ENCODE results near the gene UTP14C. TPM values are rescaled to one million over a fixed set of nuclear protein-coding genes. Genes with fewer than 3 reads are reported as not detected.
A peak's percentile ranks its signal among the peaks of the same experiment; 100 is the strongest.

UTP14C gene
- total RNA-seq, 1 donor from 2014 or later: 5.9 TPM

DNA sequence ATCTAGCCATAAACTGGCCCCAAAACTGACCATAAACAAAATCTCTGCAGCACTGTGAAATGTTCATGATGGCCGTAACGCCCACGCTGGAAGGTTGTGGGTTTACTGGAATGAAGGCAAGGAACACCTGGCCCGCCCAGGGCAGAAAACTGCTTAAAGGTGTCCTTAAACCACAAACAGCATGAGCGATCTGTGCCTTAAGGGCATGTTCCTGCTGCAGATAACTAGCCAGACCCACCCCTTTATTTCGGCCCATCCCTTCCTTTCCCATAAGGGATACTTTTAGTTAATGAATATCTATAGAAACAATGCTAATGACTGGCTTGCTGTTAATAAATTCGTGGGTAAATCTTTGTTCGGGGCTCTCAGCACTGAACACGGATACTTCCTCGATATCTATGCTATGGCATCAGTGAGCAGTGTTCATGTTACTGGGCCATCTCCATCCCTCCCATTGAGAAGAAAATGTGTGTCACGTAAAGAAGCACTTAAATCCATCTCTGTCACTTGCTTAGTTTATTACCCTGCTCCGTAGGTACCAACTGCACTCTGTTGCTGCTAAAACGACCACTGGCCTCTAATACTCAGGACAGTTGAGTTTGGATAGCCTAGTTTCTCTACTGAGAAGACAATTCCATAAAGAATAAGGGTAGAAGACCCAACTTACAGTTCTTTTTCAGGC, 18.5 kb upstream of the UTP14C start:
- intact Hi-C loops (cut with DNase I): no loop called here
- DNase-seq (ENCODE audit: extremely low spot score in 2 of 2): no peak
- H3K27me3 ChIP-seq: no peaks in the 10 kb centered on the region
- H3K9me3 ChIP-seq: no peaks in the 10 kb centered on the region
- H3K36me3 ChIP-seq: no peaks in the 10 kb centered on the region
- H3K4me3 ChIP-seq: no peak overlapping the region
- TF ChIP-seq, protein P1, sequence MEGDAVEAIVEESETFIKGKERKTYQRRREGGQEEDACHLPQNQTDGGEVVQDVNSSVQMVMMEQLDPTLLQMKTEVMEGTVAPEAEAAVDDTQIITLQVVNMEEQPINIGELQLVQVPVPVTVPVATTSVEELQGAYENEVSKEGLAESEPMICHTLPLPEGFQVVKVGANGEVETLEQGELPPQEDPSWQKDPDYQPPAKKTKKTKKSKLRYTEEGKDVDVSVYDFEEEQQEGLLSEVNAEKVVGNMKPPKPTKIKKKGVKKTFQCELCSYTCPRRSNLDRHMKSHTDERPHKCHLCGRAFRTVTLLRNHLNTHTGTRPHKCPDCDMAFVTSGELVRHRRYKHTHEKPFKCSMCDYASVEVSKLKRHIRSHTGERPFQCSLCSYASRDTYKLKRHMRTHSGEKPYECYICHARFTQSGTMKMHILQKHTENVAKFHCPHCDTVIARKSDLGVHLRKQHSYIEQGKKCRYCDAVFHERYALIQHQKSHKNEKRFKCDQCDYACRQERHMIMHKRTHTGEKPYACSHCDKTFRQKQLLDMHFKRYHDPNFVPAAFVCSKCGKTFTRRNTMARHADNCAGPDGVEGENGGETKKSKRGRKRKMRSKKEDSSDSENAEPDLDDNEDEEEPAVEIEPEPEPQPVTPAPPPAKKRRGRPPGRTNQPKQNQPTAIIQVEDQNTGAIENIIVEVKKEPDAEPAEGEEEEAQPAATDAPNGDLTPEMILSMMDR (IDR thresholded peaks at IDR 0.05): no peak
- no peak for TF ChIP-seq POLR2A (IDR thresholded peaks at IDR 0.05)
- no peak for TF ChIP-seq POLR2AphosphoS5 (IDR thresholded peaks at IDR 0.05; ENCODE audit: insufficient read depth in 1 of 2, low read depth in 1 of 2)
- H3K4me1 ChIP-seq: no peaks in the 10 kb centered on the region
- H3K27ac ChIP-seq: no peak overlapping the region

DNA sequence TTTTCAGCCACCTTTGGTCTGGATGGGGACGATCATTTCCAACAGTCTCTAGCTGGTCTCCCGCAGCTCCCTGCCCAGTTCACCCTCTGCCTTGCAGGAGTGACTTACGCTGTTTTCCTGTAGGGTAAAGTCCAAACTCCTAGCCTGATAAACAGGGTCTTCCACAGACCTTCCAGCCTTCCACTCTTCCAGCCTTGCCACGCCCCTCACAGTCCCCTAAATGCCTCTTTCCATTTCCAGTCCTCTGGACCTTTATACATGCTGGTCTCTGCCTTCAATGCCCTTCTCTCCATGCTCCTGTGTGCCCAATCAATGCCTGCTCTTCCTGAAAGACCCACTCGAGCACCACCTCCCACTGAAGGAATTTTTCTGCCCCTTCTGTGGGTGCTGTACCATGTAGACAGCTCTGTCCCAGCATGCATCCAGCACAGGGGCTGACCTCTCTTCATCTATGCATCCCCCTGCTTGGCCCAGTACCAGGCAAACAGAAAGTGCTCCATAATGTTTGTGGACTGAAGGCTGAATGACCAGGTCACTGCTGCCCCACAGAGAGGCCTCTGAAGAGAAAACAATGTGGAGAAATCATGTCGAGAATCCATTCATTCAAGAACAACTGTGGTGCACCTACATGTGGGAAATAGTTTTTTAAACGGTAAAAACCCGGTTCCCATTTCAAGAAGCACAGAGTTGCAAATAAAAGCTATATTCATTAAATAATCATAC, 17.8 kb upstream of the UTP14C start:
- no peaks in the 10 kb centered on the region for H3K9me3 ChIP-seq
- TF ChIP-seq POLR2A (IDR thresholded peaks at IDR 0.05) (no peak), POLR2AphosphoS5 (IDR thresholded peaks at IDR 0.05; ENCODE audit: insufficient read depth in 1 of 2, low read depth in 1 of 2) (no peak)
- TF ChIP-seq, protein P1 (IDR thresholded peaks at IDR 0.05): no peak
- no peak for DNase-seq (ENCODE audit: extremely low spot score in 2 of 2)
- H3K4me1 ChIP-seq: no peaks in the 10 kb centered on the region
- no peak overlapping the region for H3K4me3 ChIP-seq
- no peak overlapping the region for H3K27ac ChIP-seq
- no peaks in the 10 kb centered on the region for H3K27me3 ChIP-seq
- no peaks in the 10 kb centered on the region for H3K36me3 ChIP-seq
- intact Hi-C loops (cut with DNase I): no loop called here

DNA sequence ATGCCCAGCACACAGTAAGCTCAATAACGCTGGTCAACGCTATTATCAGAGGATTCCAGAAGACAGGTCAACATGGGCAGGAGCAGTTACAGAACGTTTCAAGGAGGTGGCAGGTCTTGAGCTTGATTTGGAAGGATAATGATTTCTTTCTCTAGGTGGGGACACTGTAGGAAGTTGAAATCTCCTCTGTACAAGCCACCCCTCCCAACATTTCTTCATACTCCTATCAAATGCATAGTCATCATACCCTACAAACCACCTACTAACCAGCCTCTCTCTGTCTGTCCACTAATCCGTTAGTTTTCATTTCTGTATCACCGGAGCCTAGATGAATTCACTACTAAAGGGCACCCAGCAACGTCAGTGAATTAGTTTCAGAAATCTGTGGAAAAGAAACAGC, 14.5 kb upstream of the UTP14C start:
- TF ChIP-seq POLR2AphosphoS5 (IDR thresholded peaks at IDR 0.05; ENCODE audit: insufficient read depth in 1 of 2, low read depth in 1 of 2): no peak
- no peak for TF ChIP-seq POLR2A (IDR thresholded peaks at IDR 0.05)
- TF ChIP-seq, protein P1 (IDR thresholded peaks at IDR 0.05): no peak
- DNase-seq (ENCODE audit: extremely low spot score in 2 of 2): no peak
- H3K4me3 ChIP-seq: no peak overlapping the region
- no peaks in the 10 kb centered on the region for H3K36me3 ChIP-seq
- no peak overlapping the region for H3K27ac ChIP-seq
- H3K9me3 ChIP-seq: no peaks in the 10 kb centered on the region
- no peaks in the 10 kb centered on the region for H3K27me3 ChIP-seq
- intact Hi-C loops (cut with DNase I): no loop called here
- H3K4me1 ChIP-seq: peaks cover 19% of the 10 kb centered on the region

DNA sequence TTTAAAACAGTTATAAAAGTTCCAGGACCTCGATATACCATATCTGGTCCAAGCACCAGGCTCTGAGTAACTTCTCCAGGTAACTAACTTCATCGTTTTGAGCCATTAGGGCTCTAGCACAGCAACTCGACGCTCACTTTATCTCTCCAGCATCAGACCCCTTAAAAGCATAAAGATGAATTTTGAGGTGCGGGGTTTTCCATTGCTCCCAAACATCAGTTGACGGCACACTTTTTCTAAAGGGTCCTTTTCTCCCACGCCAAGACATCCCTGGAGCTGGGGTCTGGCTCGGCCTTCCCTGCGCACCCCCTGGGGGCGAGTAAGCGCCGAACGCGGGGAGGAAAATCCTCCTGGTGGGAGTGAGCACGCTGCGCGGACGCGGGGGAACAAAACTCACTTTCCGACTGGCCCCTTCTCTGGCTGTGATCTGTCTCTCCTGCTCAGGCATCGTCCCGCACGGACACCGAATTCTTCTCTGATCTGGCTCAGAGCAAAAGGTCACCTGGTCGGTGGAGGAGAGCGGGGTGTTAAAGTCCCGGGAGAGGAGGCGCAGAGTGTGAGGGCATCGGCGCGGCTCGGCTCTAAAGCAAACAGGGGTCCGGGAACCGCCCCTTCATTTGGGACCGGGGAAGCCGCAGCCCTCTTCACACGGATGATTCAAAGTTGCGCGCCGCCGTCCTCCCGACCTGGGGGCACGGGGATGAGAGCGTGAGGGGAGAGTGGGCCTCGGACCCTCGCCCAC, 13.4 kb upstream of the UTP14C start, which contains the start of gene ATP7B:
Gene ATP7B (minus strand): TSS at position 561 of the 742 bp plus-strand sequence. CDS start 113 bp downstream, at position 448.
- H3K27me3 ChIP-seq: no peaks in the 10 kb centered on the region
- no peaks in the 10 kb centered on the region for H3K36me3 ChIP-seq
- peak within 1 kb of the TSS; percentile 73 to 78 for H3K4me3 ChIP-seq
- no peak for DNase-seq (ENCODE audit: extremely low spot score in 2 of 2)
- TF ChIP-seq POLR2AphosphoS5 (IDR thresholded peaks at IDR 0.05; ENCODE audit: insufficient read depth in 1 of 2, low read depth in 1 of 2) (no peak), POLR2A (IDR thresholded peaks at IDR 0.05) (no peak)
- TF ChIP-seq, protein P1 (IDR thresholded peaks at IDR 0.05): no peak
- peaks cover 19% of the 10 kb centered on the region for H3K4me1 ChIP-seq
- peak within 1 kb of the TSS; percentile 78 for H3K27ac ChIP-seq
- no peaks in the 10 kb centered on the region for H3K9me3 ChIP-seq
- intact Hi-C loops (cut with DNase I): no loop called here

Data from vagina (tissue), 2 donors.